Ascending aorta (tissue), 2 donors: ENCODE data around the gene RRM2. TPM values are rescaled to one million over a fixed set of nuclear protein-coding genes. Genes with fewer than 3 reads are reported as not detected.
A peak's percentile ranks its signal among the peaks of the same experiment; 100 is the strongest.

Source experiments
- DNase-seq, 2 donors: peaks; one replicate each; pipeline ENCODE4 v3.0.0-alpha.2; 2019; ENCODE audit warnings: low spot score in 2 of 2
- H3K27ac ChIP-seq, 2 donors: fragments of 200-600 bp; sonication (generic); one replicate each; pipeline ENCODE4 v1.5.1; 2016 to 2017; ENCODE audit warnings: mild to moderate bottlenecking in 1 of 2
- H3K27me3 ChIP-seq: fragments of 200-600 bp; sonication (generic); one replicate; pipeline ENCODE4 v1.5.1; 2017
- H3K36me3 ChIP-seq, 2 donors: fragments of 200-600 bp; sonication (generic); one replicate each; pipeline ENCODE4 v1.5.1; 2016
- H3K4me1 ChIP-seq, 2 donors: fragments of 200-600 bp; sonication (generic); one replicate each; pipeline ENCODE4 v1.5.1; 2016 to 2017; ENCODE audit warnings: mild to moderate bottlenecking in 1 of 2
- H3K4me3 ChIP-seq, 2 donors: fragments of 200-600 bp; sonication (generic); one replicate each; pipeline ENCODE4 v1.5.1; 2016 to 2017; ENCODE audit warnings: mild to moderate bottlenecking in 1 of 2
- H3K9me3 ChIP-seq, 2 donors: fragments of 200-600 bp; sonication (generic); one replicate each; pipeline ENCODE4 v1.5.1; 2016
- CTCF ChIP-seq, 3 experiments: fragments of 200-600 bp in 2 of 3; fragments of 450-650 bp in 1 of 3; sonication (generic) in 2 of 3; IDR thresholded peaks; one replicate each; pipeline ENCODE4 v1.5.1; 2016 to 2019; ENCODE audit warnings: antibody characterized with exemption in 3 of 3, mild to moderate bottlenecking in 1 of 3, moderate library complexity in 1 of 3
- intact Hi-C: fragments of 100-400 bp; cut with DNase I; formaldehyde crosslinking; loops from one replicate; pipeline ENCODE4 v1.15.1; 2023
- total RNA-seq: library from RNA; depleted of rRNA; stranded (reverse); fragments of >200 nt; gene quantifications from one replicate; pipeline ENCODE4 v1.1.0, GENCODE V29; 2016

RRM2 gene
- total RNA-seq, 1 donor from 2014 or later: not detected

GRCh38 chr2:10120877-10121574 lies 1.5 kb upstream of the RRM2 start:
- peak in 1 of 2 donors; percentile 35 for DNase-seq
- TF ChIP-seq CTCF (IDR thresholded peaks at IDR 0.05): no peak
- Histone ChIP-seq H3K27me3 (peaks cover 7% of the 10 kb centered on the region), H3K27ac (peak overlapping the region; percentile 33 to 59), H3K36me3 (no peaks in the 10 kb centered on the region), H3K4me1 (peaks cover 13 to 20% of the 10 kb centered on the region in 2 donors), H3K4me3 (peak overlapping the region; percentile 67 to 69), H3K9me3 (no peaks in the 10 kb centered on the region)
- intact Hi-C loops: loop anchor here (2.0 to 10.0 kb wide), 6 partner anchors 40 to 691 kb away; partner anchors contain the start of genes CYS1, PDIA6 and TAF1B

GRCh38 chr2:10123281-10123680 lies 742 bp downstream of the RRM2 start:
- Histone ChIP-seq H3K4me1 (peaks cover 13 to 20% of the 10 kb centered on the region in 2 donors), H3K9me3 (no peaks in the 10 kb centered on the region), H3K27me3 (peaks cover 7% of the 10 kb centered on the region), H3K27ac (no peak overlapping the region), H3K4me3 (peak overlapping the region; percentile 47 to 69), H3K36me3 (no peaks in the 10 kb centered on the region)
- no peak for TF ChIP-seq CTCF (IDR thresholded peaks at IDR 0.05)
- intact Hi-C loops: loop anchor here (2.0 to 10.0 kb wide), 4 partner anchors 164 to 689 kb away; partner anchors contain the start of genes HPCAL1 and PDIA6
- DNase-seq: no peak

- H3K36me3 ChIP-seq: no peaks in the 10 kb centered on the region
- TF ChIP-seq CTCF (IDR thresholded peaks at IDR 0.05): peak; percentile 53 to 73 (median 64)
- H3K9me3 ChIP-seq: no peaks in the 10 kb centered on the region
- no peak for DNase-seq
- peaks cover 13 to 20% of the 10 kb centered on the region in 2 donors for H3K4me1 ChIP-seq
- H3K4me3 ChIP-seq: no peak overlapping the region
- H3K27ac ChIP-seq: no peak overlapping the region
- intact Hi-C loops: loop anchor here (1.0 to 10.0 kb wide), 4 partner anchors 163 to 688 kb away; partner anchors contain the start of gene PDIA6
- peaks cover 7% of the 10 kb centered on the region for H3K27me3 ChIP-seq
Observed at GRCh38 chr2:10124538-10125045, 2.1 kb downstream of the RRM2 start.

GRCh38 chr2:10125842-10126631 lies 3.5 kb downstream of the RRM2 start:
- no peak for DNase-seq
- intact Hi-C loops: loop anchor here (10.0 kb wide), 1 partner anchor 539 kb away; no protein-coding TSS in a partner anchor

More at GRCh38 chr2:10125842-10126631, 3.5 kb downstream of the RRM2 start:
- Histone ChIP-seq H3K27ac (no peak overlapping the region), H3K4me3 (no peak overlapping the region), H3K4me1 (peaks cover 13 to 15% of the 10 kb centered on the region in 2 donors), H3K27me3 (peaks cover 7% of the 10 kb centered on the region), H3K9me3 (no peaks in the 10 kb centered on the region), H3K36me3 (no peaks in the 10 kb centered on the region)
- no peak for TF ChIP-seq CTCF (IDR thresholded peaks at IDR 0.05)
